Activated CD4-positive, alpha-beta T cell treated with anti-CD3 and anti-CD28 coated beads, Interleukin-10, Interleukin-2, amounts not matched to agents 100 ng/mL and 50 ng/mL, durations not matched to agents 16 hours and 8 hours (primary cell): ENCODE data around the gene MBD5.

Experiments
- DNase-seq: peaks from one replicate; pipeline ENCODE4 v3.0.0-alpha.2; 2020

MBD5 gene

DNA sequence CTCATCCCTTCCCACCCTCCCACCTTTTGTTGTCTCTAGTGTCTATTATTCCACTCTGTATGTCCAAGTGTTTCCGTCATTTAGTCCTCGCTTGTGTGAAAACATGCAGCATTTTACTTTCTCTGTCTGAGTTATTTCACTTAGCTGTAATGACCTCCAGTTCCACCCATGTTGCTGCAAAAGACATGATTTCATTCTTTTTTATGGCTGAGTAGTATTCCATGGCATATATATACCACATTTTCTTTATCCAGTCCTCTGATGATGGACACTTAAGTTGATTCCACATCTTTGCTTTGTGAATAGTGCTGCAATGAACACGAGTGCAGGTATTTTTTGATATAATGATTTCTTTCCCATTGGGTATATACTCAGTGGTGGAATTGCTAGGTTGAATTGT lies 296.7 kb downstream of the MBD5 start:
- DNase-seq, result no peak

DNA sequence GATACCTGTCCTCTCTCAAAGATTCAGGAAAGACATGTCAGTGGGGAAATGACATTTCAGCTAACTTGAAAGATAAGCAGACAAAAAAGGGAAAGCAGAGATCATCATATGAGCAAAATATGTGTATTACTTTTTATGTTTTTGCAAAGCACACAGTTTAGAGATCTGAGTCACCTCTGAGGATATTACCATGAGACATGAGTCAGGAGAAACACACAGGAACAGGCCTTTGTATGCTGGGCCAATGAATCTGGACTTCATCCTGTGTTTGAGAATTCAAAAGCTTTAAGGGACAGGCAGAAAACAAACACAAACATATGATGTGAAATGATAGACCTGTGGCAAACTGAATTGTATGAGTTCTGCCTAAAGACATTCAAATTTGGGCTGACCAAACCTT lies 317.6 kb downstream of the MBD5 start:
- DNase-seq, result peak; percentile 1

- no peak for DNase-seq
These were observed 321.2 kb downstream of the MBD5 start for GRCh38 chr2:148342086-148342485.

DNA sequence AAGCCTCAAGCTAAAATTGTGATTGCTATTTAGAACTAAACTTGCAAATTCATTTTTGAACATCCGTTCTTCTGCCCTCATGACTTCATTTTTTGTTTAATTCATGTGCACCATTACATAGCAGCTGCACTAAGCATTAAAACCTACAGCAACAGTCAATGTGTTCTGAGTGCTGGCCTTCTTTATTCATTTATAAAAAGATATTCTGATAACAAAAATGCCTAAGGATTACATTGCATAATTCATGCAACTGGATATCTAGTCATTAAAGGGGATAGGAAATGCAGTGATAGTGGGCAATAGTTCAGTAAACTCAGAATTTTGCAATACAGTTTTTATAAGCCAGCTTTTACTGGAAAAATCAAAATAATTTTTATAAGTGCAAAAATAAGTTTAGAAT lies 329.3 kb downstream of the MBD5 start:
- DNase-seq, result no peak

DNA sequence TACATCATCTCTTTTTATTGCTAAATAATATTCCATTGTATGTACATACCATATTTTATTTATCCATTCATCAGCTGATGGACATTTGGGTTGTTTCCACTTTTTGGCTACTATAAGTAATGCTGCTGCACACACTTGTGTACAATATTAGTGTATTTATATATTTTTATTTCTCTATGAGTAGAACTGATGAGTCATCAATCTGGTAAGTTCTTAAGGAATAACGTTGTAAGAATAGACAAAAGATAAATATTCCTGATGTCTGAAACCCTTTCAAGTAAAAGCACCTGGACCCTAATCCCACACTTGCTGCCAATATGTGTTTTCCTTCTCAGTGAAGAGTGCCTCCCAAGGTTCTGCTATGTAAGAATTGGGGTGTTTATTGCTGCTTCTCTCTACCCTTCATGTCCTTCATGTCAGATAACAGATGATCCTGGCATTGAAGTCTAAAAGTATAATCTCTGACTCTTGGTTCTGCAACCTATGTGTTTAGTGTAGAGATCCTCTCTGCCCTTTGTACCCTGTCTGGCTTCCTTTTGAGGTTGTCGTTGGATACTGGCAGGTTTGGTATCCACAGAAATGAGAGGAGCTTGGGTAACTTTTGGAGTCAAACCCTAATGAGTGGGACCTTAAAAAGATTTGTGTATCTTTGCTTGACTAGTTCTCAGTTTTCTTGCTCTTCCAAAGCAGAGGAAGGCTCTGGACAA lies 330.7 kb downstream of the MBD5 start:
- no peak for DNase-seq

DNA sequence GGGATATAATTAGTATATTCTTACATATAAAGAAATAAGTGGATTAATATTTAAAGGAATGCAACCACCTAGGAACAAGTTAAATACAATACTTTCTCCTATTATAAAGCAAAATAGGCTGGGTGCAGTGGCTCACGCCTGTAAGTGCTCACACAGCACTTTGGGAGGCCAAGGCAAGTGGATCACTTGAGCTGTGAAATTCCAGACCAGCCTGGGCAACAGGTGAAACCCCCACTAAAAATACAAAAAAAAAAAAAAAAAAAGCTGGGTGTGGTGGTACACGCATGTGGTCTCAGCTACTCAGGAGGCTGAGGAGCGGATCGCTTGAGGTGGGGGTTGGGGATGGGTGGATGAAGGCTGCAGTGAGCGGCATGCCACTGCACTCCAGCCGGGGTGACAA lies 337.5 kb downstream of the MBD5 start:
- DNase-seq, result no peak

- DNase-seq, result no peak
These were observed 339.8 kb downstream of the MBD5 start for GRCh38 chr2:148360662-148361061.

GRCh38 chr2:148362144-148362796 lies 341.4 kb downstream of the MBD5 start:
- DNase-seq, result no peak

DNA sequence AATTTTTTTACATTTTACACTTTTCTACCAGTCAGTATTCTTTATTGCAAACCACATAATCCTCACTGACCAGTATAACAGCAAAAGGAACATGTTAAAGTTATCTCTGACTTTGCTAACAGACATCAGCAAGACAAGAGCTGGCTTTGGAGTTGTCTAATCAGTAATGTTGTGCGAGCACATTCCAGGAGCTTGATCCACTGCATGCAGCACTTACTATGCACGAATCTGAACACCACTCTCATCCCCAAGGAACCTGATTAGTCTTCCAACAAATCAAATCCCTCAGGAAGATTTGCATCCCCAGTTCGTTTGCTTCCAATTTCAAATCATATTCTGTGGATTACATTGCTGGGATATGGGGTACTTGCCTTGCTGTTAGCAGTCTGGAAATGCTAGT lies 354.3 kb downstream of the MBD5 start:
- no peak for DNase-seq

GRCh38 chr2:148391324-148391723 lies 370.4 kb downstream of the MBD5 start:
- no peak for DNase-seq

- DNase-seq, result no peak
These were observed 381.9 kb downstream of the MBD5 start for GRCh38 chr2:148402786-148403185.

- no peak for DNase-seq
These were observed 390.0 kb downstream of the MBD5 start for GRCh38 chr2:148410899-148411298.

GRCh38 chr2:148416248-148416647 lies 395.4 kb downstream of the MBD5 start:
- DNase-seq, result no peak

DNA sequence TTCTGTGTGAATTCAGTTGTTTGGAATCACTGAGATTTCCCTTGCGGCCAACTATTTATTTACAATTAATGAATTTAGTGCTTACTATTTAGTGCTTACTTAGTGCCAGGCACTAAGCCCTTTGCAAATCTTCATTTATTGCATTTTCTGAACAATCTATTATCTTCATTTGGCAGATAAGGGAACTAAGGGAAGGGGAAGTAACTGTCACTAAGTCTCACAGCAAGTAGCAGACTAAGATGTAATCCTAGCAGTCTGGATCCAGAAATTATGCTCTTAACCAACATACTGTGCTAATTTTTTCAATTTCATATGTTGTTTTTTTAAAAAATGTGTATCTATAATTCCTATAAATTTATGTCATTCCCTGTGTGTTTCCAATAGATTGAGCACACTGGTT lies 409.2 kb downstream of the MBD5 start:
- DNase-seq, result no peak

- DNase-seq, result no peak
These were observed 427.0 kb downstream of the MBD5 start for GRCh38 chr2:148447877-148448276.

GRCh38 chr2:148450531-148450930 lies 429.6 kb downstream of the MBD5 start:
- no peak for DNase-seq

GRCh38 chr2:148451046-148451445 lies 430.2 kb downstream of the MBD5 start:
- DNase-seq, result no peak

GRCh38 chr2:148455791-148456190 lies 434.9 kb downstream of the MBD5 start:
- DNase-seq, result no peak

- no peak for DNase-seq
These were observed 437.3 kb downstream of the MBD5 start for GRCh38 chr2:148458171-148458570.

GRCh38 chr2:148459377-148459778 lies 438.5 kb downstream of the MBD5 start:
- peak; percentile 31 for DNase-seq

DNA sequence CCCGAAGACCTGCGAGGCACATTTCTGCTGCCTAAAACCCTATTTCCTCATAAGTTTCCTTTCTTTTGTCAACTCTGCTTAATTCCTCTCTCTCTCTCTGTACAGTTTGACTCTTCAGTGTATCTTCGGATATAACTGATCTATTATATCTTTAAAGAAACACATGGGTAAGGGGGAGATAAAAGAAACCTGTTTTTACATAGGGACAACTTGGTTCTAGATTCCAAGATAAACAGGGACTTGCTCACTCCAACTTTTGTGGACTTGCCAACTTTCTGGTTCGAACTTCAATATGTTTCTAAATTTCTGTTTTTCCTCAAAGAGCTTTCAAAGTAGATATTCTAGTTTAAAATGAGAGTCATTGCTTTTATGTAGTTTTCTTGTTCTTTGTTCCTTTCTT lies 441.0 kb downstream of the MBD5 start:
- no peak for DNase-seq

GRCh38 chr2:148475626-148476025 lies 454.7 kb downstream of the MBD5 start:
- DNase-seq, result no peak

- no peak for DNase-seq
These were observed 458.5 kb downstream of the MBD5 start for GRCh38 chr2:148479398-148479797.

GRCh38 chr2:148483665-148484064 lies 462.8 kb downstream of the MBD5 start:
- DNase-seq, result no peak

- no peak for DNase-seq
These were observed 463.2 kb downstream of the MBD5 start for GRCh38 chr2:148484066-148484465.
